Left cardiac atrium (tissue), 4 donors: Measurements from ENCODE around the gene MYO9A. TPM values are rescaled to one million over a fixed set of nuclear protein-coding genes. Genes with fewer than 3 reads are reported as not detected.

Experiments used
- ATAC-seq, 2 donors: fragments of 200-7000 bp; cut with Tn5 transposase; one replicate each; pipeline ENCODE4 v1.9.1; 2020; ENCODE audit warnings: mild to moderate bottlenecking in 2 of 2, moderate library complexity in 2 of 2
- DNase-seq: peaks from one replicate; pipeline ENCODE4 v3.0.0-alpha.2; 2020
- intact Hi-C, 2 donors: fragments of 100-400 bp; cut with DNase I; formaldehyde crosslinking; loops; one replicate each; pipeline versions ENCODE4 v1.14.1 to v1.15.1; 2022 to 2023
- total RNA-seq, 2 donors: library from RNA; stranded (reverse); fragmentation: NEBNext Ultra II Directional; extraction: Animal tissue kit (Norgen Biotek cat#: 25700); gene quantifications; one replicate each; pipeline ENCODE4 v1.2.1, GENCODE V29; 2021
- donor health status: DM: no; HTN: yes; CAD: no.
- donor health status: DM: no; HTN: yes; CAD: no; lungs with severe emphysema.
- donor health status: DM: yes; HTN: yes; CAD: no.
- donor health status: Dilated cardiomyopathy.

MYO9A gene
- total RNA-seq, 2 donors from 2014 or later: 30.3 to 31.8 TPM

- no peak for DNase-seq
- intact Hi-C loops: no loop called here
Observed at GRCh38 chr15:71806452-71806931, 311.5 kb downstream of the MYO9A start.

GRCh38 chr15:71804695-71805470, 313.1 kb downstream of the MYO9A start:
- ATAC-seq (no peak), DNase-seq (no peak)
- intact Hi-C loops: loop anchor here in 1 of 2 donors (5.0 kb wide), 1 partner anchor 358 kb away; no protein-coding TSS in a partner anchor

More at GRCh38 chr15:71806452-71806931, 311.5 kb downstream of the MYO9A start:
- ATAC-seq: peak in 1 of 2 donors; percentile 12

GRCh38 chr15:71804226-71804625, 313.7 kb downstream of the MYO9A start:
- intact Hi-C loops: loop anchor here in 1 of 2 donors (5.0 kb wide), 1 partner anchor 357 kb away; no protein-coding TSS in a partner anchor
- ATAC-seq: no peak
- no peak for DNase-seq

- no peak for ATAC-seq
Observed at GRCh38 chr15:71802770-71803169, 315.2 kb downstream of the MYO9A start.

DNA sequence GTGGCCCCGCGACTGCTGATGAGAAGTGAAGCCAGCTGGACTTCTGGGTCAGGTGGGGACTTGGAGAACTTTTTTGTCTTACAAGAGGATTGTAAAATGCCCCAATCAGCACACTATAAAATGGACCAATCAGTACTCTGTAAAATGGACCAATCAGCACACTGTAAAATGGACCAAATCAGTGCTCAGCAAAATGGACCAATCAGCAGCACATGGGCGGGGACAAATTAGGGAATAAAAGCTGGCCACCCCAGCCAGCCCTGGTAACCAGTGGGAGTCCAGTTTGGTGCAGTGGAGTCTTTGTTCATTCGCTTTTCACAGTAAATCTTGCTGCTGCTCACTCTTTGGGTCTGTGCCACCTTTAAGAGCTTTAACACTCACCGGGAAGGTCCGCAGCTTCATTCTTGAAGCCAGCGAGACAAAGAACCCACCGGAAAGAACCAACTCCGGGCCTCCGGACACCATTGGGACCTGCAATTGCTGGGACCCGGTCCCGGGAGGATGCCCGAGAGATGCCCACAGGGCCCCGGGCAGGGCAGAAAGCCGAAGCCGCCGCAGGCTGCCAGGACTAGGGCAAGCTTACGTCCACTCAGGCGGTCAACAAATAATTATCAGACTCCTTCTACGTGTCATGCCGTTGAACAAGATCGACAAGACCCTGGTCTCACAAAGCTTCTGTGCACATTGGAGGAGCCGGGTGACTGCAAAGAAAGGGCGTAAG, 315.9 kb downstream of the MYO9A start:
- intact Hi-C loops: loop anchor here in 1 of 2 donors (2.0 to 5.0 kb wide), 2 partner anchors 53 to 355 kb away; no protein-coding TSS in a partner anchor
- DNase-seq (no peak), ATAC-seq (no peak)

More at GRCh38 chr15:71802770-71803169, 315.2 kb downstream of the MYO9A start:
- DNase-seq: no peak
- intact Hi-C loops: loop anchor here in 1 of 2 donors (5.0 kb wide), 1 partner anchor 355 kb away; no protein-coding TSS in a partner anchor

DNA sequence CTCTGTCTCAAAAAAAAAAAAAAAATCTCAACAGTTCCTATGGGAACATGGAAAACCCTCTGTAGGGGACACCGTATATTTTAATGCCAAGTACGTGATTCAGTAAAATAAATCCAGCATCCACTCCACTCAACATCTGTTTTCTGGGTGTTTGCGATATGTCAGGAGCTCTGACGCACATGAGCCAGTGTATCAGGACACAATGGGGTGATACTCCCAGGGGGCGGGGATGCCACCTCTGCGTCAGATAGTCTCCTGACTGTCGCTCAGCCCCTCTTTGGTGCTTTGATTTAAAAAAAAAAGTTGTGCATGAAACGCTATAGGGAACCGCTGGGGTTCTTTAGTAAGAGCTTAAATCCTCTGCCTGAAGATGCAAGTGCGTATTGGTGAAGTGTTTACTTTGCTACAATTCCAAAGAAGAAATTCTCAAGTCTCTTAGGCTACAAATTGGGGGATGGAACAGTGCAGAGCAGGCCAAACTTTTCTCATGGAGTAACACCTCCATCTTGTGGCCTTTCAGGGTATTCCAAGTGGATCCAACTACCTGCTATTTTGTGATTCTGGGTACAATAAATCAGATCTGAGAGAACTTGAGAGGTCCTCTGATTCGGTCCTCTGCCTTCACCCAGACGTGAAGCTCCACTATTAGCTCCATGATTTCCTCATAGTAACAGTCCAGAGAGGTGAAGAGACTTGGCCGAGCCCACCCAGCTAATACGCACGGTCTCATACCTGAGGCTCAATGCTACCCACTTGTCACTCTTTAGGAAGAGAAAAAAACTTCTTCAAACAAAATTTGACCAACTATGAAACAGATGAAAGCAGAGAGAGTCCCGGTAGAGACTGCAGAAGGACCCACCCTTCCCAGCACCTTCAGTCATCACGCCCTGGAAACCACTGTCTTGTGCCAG, 316.9 kb downstream of the MYO9A start:
- ATAC-seq: peak; percentile 86 to 90
- intact Hi-C loops: loop anchor here in 1 of 2 donors (2.0 to 5.0 kb wide), 2 partner anchors 52 to 354 kb away; no protein-coding TSS in a partner anchor
- no peak for DNase-seq

DNA sequence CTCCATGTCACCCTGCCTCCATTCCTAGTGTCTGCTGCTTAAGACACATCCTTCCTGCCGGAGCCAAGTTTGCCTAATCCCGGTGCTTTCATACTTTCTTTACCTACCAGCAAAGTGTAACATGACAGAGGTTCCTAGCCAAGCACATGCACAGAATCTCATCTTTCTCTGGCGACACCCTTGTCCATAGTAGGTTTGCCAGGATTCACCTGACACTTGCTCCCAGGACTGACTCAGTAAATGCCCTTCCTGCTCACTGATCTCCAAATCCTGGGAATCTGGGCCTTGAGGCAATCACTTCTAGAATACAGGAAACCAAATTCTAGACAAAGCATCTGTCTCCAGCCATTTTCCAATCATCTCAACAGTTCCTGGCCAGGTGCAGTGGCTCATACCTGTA, 317.8 kb downstream of the MYO9A start:
- ATAC-seq (no peak), DNase-seq (no peak)
- intact Hi-C loops: loop anchor here in 1 of 2 donors (2.0 to 5.0 kb wide), 2 partner anchors 51 to 353 kb away; no protein-coding TSS in a partner anchor

GRCh38 chr15:71798641-71799040, 319.3 kb downstream of the MYO9A start:
- ATAC-seq: no peak
- no peak for DNase-seq
- intact Hi-C loops: no loop called here

DNA sequence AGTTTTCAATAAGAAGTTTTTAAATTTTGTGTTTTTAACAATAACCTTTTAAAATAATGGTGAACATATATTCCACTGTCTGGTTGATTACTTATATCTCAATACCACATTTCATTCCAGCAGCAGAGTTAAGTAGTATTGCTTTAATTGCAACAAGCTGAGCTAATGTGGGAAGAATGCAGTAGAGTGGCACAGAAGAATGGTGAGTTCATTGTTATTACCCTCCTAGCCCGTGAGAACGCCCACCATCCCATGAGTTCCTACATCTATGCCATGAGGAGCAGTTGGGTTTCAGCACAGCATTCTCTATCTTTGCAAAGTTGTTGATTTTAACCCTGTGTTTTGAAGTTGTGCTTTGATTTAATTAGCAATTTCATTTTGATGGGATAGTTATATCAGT, 325.4 kb downstream of the MYO9A start:
- DNase-seq (no peak), ATAC-seq (no peak)
- intact Hi-C loops: no loop called here

DNA sequence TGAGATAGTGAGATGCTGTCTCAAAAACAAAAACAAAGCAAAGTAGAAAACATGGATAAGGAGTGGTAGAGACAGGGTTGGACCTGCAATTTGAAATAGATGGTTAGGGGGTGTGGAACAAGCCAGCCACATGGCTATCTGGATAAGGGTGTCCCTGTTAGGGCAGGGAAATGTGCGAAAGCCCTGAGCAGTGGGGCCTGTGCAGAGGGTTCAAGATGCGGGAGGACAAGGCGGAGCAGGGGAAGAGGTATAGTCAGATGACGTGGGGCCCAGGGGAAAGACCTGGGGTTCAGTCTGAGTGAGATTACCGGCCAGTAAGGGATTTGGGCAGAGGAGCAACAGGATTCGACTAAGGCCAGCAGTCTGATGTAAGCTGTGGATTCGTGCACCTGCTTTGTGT, 326.0 kb downstream of the MYO9A start:
- intact Hi-C loops: no loop called here
- no peak for DNase-seq
- ATAC-seq: no peak

DNA sequence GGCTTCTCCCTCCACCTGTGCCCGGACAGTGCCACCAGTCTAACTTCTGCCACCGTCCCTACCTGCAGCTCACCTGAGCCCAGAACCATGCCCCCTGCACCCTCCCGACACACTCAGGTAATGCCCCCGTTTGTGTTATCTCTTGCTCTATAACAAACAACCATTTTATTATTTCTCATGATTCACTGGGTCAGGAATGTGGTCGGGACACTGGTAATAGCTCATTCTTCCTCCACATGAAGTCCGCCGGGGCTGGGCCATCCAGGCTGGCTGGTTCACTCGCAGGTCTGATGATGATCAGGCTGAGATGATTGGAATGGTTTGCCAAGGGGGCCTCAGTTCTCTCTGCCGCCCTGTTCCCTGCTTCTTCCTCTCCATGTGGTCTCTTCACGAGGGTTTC, 327.9 kb downstream of the MYO9A start:
- DNase-seq: no peak
- intact Hi-C loops: no loop called here
- ATAC-seq: no peak

DNA sequence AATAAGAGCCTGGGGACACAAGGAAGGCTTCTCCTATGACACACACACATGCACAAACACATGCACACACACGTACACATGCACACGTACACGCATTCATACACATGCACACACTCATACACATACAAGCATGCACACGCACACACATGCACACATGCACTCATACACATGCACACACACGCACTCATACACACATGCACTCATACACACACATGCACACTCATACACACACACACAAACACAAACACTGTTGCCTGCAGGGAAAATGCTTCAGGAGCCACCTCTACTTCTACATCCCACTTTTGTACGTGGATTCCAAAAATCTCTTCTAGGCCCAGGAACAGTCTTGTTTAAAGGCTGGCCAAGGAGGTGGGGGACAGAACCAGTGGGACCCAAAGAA, 328.3 kb downstream of the MYO9A start:
- ATAC-seq (no peak), DNase-seq (no peak)
- intact Hi-C loops: no loop called here

- intact Hi-C loops: no loop called here
- no peak for DNase-seq
- ATAC-seq: no peak
Observed at GRCh38 chr15:71788646-71789579, 329.0 kb downstream of the MYO9A start.

- DNase-seq: no peak
- intact Hi-C loops: no loop called here
- ATAC-seq: no peak
Observed at GRCh38 chr15:71786673-71787072, 331.3 kb downstream of the MYO9A start.

- intact Hi-C loops: no loop called here
- DNase-seq (no peak), ATAC-seq (no peak)
Observed at GRCh38 chr15:71785996-71786395, 332.0 kb downstream of the MYO9A start.

DNA sequence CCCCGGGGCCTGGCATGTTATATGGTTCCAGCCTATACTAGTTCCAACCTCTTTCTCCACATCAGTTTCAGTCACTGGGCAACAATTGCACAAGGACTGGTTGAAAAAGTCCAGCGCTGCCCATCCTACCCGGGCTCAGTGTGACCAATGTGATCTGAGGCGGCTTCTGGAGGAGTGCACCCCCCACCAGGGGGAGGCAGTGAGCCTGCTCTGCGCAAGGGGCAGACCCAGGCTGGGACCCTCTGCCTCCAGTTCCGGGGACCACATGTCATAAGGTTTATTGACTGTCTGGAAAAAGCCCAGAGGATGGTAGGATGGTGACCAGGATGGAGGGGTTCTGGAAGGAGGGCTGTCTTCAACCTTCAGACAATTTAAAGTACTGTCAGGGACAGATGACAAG, 333.2 kb downstream of the MYO9A start:
- peak in 1 of 2 donors; percentile 21 for ATAC-seq
- no peak for DNase-seq
- intact Hi-C loops: no loop called here

DNA sequence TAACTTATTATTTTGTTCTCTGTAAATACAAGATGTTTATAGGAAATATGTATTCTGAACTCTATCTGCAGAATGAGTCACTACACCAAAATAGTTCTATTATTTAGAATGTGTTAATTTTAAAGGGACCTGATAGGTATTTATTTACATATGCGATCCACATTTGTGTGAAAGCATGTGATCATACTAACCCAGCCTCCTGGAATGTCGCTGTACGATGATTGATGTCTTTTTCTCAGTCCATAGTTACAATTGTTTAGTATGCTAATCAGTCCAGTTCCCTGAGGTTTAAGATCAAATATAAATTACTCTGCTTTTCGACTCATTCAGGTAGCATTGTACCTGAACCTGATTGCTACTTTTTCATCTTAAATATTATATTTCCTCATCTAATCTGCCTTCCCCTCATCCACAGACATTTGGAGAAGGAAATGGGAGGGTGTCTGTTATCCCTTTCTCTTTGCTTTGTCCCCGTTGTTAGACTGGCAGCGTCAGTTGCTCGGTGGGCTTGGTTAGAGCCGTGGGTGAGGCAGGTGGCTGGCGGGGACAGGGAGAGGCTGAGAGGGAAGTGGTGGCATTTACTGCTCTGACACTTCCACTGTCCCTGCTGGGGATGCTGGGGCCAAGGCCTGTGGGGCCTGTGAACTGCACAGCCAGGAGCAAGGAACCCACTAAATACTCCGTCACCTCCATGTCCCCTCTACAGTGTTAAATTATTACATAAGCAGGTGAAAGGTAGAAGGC, 335.4 kb downstream of the MYO9A start:
- intact Hi-C loops: no loop called here
- ATAC-seq (no peak), DNase-seq (no peak)
